ENCODE measurements around the gene NEFH.
"Not testable (repeated sequence)": the region's sequence is repeated elsewhere in the genome, so short reads cannot be mapped to it uniquely, and the experiment has no call there.

NEFH gene

GRCh38 chr22:29463629-29464028, 16.4 kb upstream of the NEFH start:
- DNase-seq = no peak

DNA sequence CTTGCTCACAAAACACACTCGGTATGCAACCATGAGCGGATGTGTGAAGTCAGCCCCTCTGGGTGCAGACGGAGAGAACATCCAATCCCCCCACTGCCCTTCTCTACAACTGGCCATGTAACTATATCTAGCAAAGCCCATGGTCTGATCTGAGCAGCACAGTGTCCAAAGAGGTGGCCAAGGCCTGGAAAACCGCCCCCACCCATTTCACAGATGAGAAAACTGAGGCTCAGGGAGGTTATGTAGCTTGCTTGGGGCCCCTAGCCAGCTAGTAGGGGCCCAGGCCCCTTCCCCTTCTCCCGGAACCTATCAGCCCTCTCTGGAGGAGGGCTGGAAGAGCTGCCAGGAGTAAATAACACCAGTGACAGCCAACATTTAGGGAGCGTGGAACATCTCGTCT, 15.4 kb upstream of the NEFH start:
- DNase-seq = no peak

GRCh38 chr22:29469755-29470154, 10.3 kb upstream of the NEFH start:
- peak; percentile 20 for DNase-seq

DNA sequence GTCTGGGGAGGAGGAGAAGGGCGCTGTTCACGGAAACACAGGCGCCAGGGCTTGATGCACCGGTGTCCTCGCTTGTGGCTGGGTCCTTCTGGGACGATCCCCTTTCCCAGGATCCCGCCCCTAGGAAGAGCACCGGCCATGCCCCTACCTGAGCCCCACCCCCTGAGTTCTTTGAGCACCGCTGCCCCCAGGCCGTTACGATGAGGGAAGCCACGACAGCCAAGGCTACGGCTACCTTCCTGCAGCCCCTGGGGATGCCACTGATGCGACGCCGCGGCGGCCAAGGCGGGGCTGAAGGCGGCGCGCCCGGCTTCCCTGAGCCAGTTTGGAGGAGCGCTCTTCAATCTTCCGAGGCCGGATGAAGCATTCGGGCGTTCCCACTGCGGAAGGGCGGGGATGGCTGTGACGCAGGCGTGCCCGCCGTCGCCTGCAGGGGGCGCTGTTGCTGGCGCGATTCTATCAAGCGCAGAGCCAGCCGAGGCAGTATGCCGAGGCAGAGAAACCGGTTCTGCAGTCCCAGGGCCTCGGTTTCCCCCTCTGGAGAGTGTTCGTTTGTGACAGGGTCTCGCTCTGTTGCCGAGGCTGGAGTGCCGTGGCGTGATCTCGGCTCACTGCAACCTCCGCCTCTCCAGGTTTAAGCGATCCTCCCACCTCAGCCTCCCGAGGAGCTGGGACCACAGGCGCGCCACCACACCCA, 9.7 kb upstream of the NEFH start:
- DNase-seq = peak; percentile 90

DNA sequence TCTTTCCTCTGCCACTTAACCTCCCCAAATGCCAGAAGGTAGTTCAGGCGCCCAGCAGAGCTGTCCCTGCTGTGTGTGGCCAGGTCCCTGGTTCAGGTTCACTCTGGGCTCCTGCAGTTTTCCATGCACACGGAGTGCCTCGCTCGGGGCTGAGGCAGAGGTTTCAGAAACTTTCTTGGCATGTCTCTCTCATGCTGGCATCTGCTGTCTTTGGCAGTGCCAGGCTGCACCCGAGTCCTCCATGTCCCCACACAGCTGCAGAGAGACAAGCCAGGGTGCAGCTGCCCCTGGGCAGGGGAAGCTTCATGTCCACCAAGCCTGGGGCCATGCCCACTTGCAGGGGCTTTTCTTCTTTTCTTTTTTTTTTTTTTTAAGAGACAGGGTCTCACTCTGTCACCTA, 7.0 kb upstream of the NEFH start:
- DNase-seq = no peak

DNA sequence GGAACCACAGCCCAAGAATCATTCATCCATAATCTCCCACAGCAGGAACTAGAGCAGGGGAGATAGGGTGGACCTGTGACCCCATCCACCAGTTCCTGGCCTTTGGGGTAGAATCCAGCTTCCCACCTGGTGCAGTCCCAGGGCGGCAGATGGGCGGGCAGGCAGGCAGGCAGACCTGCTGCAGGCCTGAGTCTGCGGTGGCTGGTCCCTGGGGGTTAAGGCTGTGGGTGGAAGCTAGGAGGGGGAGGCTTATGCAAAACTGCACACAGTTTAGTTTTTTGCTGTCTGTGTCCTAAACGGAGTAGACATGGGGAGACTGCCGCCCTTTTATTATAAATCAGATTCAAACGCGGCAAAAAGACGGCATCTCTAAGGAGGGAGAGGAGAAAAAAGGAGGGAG, 4.5 kb upstream of the NEFH start:
- DNase-seq = no peak

DNA sequence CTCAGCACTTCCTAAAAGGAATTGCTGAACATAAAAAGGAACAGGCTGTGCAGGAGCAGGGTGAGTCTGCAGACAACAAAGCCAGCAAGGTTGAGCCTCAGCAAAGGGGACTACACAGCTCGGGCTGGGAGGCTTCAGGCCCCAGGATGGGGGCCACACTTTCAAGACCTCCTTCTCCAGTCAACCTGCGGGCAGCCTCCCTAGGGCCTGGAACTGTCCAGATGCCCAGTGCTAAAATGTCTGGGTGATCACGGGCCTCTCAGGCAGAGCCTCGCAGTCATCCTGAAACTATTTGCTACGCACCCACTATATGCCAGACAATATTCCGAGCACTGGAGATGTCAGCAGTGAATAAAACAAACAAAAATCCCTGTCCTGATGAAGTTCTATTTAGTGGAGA, 3.9 kb upstream of the NEFH start:
- DNase-seq = no peak

- no peak for DNase-seq
These were observed 2.2 kb upstream of the NEFH start for GRCh38 chr22:29477723-29478318.

GRCh38 chr22:29478326-29479276, 1.4 kb upstream of the NEFH start:
- peak; percentile 62 for DNase-seq

DNA sequence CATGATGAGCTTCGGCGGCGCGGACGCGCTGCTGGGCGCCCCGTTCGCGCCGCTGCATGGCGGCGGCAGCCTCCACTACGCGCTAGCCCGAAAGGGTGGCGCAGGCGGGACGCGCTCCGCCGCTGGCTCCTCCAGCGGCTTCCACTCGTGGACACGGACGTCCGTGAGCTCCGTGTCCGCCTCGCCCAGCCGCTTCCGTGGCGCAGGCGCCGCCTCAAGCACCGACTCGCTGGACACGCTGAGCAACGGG, 169 bp downstream of the NEFH start:
- peak; percentile 72 for DNase-seq

GRCh38 chr22:29480512-29481264, 670 bp downstream of the NEFH start:
- DNase-seq = peak; percentile 88

GRCh38 chr22:29481265-29482000, 1.4 kb downstream of the NEFH start:
- peak; percentile 34 for DNase-seq

DNA sequence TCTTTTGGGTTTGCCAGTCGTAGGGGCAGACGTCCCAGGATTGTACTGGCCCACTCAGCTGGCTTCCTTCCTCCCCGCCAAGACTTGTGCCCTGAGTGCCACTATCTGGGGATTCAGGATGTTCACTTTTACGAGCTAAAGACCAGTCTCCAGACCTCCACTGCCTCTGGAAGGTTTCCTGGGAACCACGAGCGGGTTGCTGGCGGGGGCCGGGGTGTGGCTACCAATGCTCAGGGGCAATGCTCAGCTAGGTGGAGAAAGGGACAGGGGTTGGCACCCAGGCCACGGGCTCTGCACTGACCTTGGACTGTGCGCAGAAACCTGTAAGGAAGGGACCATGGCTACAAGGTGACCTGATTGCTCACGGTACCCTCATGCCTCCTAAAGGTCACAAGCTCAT, 2.2 kb downstream of the NEFH start:
- no peak for DNase-seq

DNA sequence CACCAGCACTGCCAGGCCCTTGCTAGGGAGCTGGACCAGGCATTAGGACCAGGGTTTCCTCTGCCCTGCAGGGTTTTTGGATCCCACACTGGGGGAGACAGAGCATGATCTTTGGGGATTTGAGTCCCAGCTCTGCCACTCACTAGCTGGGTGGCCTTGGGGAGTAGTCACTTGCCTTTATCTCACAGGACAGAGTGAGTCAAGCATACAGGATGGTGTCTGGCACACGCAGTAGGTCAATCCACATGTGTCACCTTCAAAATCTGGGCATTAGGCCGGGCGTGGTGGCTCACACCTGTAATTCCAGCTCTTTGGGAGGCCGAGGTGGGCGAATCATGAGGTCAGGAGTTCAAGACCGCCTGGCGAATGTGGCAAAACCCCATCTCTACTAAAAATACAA, 2.7 kb downstream of the NEFH start:
- DNase-seq = no peak

- no peak for DNase-seq
These were observed 3.2 kb downstream of the NEFH start for GRCh38 chr22:29483254-29483653.

GRCh38 chr22:29484642-29485041, 4.6 kb downstream of the NEFH start:
- no peak for DNase-seq

DNA sequence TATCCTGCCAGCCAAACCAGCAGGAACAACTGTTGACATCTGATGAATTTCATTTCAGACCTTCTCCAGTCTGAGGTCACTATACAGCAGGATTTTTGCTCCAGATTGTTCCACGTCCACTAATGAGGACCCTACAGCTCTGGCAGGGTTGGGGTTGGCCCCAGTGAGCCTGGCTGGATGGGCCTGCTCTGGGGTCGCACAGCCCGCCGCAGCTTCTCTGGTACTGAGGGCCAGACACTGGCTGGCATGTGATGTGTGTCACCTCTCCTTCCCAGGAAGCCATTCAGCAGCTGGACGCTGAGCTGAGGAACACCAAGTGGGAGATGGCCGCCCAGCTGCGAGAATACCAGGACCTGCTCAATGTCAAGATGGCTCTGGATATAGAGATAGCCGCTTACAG, 5.4 kb downstream of the NEFH start:
- no peak for DNase-seq

- no peak for DNase-seq
These were observed 7.5 kb downstream of the NEFH start for GRCh38 chr22:29487426-29487986.

DNA sequence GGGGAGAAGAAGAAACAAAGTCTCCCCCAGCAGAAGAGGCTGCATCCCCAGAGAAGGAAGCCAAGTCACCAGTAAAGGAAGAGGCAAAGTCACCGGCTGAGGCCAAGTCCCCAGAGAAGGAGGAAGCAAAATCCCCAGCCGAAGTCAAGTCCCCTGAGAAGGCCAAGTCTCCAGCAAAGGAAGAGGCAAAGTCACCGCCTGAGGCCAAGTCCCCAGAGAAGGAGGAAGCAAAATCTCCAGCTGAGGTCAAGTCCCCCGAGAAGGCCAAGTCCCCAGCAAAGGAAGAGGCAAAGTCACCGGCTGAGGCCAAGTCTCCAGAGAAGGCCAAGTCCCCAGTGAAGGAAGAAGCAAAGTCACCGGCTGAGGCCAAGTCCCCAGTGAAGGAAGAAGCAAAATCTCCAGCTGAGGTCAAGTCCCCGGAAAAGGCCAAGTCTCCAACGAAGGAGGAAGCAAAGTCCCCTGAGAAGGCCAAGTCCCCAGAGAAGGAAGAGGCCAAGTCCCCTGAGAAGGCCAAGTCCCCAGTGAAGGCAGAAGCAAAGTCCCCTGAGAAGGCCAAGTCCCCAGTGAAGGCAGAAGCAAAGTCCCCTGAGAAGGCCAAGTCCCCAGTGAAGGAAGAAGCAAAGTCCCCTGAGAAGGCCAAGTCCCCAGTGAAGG, 9.2 kb downstream of the NEFH start:
- DNase-seq = not testable (repeated sequence)

DNA sequence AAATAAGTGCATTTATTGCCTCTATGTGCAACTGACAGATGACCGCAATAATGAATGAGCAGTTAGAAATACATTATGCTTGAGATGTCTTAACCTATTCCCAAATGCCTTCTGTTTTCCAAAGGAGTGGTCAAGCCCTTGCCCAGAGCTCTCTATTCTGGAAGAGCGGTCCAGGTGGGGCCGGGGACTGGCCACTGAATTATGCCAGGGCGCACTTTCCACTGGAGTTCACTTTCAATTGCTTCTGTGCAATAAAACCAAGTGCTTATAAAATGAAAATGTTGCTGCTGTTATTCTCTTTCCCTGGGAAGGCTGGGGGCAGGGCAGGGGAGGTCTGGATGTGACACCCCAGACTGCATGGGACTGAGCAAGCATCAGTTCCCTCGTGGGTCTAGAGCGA, 11.0 kb downstream of the NEFH start:
- no peak for DNase-seq

- no peak for DNase-seq
These were observed 13.6 kb downstream of the NEFH start for GRCh38 chr22:29493636-29494035.

- no peak for DNase-seq
These were observed 19.8 kb downstream of the NEFH start for GRCh38 chr22:29499852-29500251.
